ENCODE results near the gene COX10. TPM values are rescaled to one million over a fixed set of nuclear protein-coding genes. Genes with fewer than 3 reads are reported as not detected.

Gene COX10
- 7.2 and 14.7 TPM in 2 replicates for total RNA-seq

DNA sequence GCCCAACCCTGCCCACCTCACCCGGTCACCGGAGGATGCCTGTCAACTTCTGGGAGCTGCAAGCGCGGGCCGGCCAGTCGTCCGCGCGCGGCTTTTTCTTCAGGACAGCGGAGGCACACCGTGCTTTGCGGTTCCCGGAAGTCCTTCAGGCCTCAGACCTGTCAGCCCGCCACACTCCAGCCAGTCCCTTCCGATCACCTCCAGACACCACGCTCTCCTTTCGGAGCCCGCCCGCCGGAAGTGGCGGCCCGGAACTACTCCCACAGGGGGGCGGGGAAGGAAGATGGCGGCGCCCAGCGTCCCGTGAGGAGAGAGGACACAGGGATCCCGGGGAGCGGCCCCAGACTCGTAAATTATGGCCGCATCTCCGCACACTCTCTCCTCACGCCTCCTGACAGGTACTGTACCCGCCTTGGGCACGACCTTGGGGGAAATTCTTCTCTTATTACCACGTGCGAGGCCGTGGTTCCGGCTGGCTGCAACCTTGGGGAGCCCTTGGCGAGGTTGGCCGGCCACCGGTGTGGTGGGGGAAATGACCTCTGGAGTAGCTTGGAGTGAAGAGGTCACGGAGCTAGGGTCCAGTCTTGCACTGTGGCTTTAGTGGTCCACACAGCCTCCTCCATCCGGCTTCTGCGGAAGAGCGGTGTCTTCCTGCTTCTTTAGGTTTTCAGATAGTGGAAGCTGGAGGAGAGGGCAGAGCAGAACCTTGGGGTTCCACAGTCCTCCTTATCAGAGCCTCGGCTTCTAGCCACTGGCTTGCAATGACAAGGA is at the start of gene COX10:
Gene COX10, plus strand, starts transcription at position 254 of the 771 bp plus-strand sequence. Its CDS starts 102 bp downstream, at position 356.

DNA sequence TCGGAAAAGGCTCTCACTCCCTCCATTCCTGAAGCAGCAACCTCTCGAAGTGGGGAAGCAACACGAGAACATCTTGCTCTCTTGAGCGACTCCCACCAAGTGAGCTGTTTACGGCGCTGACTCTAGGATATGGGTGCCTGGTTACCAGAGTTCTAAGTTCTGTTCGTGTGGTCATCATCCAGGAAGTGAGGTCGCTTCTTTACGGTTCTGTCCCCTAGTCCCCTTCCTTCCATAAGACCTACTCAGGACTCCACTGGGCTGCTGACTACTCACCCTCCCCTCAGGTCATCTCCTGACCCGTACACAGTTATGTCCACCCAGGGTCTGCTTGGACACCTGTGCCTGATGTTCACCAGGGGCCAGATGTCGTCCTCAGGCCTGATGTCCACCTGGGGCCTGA is 167.5 kb downstream of the COX10 start, which contains the start of gene CDRT15:
Gene CDRT15, minus strand, starts transcription at position 101 of the 400 bp plus-strand sequence. Its CDS starts 29 bp downstream, at position 72.

Other genes starting within 250 kb of the COX10 start
- not detected in 2 replicates for gene CDRT15, start 167.4 kb downstream of the COX10 start, total RNA-seq
- 0.43 and 1.0 TPM in 2 replicates for gene HS3ST3B1, start 231.6 kb downstream of the COX10 start, total RNA-seq